ENCODE data around the gene CRIM1.
"Not testable (repeated sequence)": the region's sequence is repeated elsewhere in the genome, so short reads cannot be mapped to it uniquely, and the experiment has no call there.

The CRIM1 gene

DNA sequence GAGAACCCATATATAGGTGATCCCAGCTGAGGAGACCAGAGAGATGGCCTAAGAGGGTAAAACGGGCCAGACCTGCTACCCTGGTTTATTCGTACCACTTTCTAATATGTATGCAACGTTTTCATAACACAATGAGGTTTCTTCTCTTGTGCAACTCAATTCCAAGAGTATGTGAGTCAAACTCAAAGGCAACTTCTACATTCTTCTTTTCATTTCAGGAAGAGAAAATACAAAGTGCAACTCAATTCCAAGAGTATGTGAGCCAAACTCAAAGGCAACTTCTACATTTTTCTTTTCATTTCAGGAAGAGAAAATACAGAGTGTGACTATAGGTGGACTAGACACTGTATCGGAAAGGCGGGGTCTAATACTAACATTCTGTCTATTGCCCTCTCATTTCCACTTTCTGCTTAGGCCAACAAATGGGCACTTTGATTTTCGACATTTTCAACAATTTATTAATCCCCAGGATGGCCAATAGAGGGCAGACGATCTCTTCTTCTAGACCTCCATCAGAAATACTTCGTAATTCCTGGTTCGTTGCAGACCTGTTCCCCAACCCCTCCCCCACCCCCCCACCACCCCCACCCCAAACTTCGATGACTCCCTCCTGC, 3.7 kb upstream of the CRIM1 start:
- no peak for DNase-seq

DNA sequence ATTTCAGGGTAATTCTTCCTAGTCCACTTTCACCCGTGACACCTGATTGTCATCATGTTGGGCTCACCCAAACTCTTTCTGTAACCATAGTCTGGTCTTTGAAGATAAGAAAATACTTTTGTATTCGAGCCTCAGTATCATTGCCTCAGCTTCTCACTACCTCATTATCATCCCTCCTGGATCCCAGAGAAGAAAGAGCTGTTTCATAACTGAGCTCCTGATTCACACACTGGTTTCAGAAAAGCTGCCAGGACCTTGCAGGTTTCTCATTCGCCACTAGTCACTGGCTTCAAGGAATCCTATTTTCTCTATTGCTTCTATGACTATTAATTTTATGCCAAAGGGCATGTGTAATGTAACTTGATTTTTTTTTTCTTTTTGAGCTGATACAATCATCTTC, 2.9 kb upstream of the CRIM1 start:
- no peak for DNase-seq

DNA sequence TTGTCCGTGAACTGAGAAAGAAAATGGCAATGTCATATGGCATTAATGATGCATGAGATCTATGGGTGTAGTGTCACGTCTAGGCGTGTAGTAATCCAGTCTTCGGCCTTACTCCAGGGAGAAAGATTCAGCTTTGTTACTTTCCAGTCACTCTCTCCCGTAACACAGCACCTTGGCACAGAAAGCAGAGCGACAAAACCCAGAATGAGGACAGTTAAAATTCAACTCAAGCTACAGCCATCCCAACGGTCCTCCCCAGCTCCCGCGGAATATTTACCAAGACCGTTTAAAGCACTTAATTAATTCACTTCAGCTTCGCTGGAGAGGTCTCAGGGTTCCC, 797 bp upstream of the CRIM1 start:
- no peak for DNase-seq

GRCh38 chr2:36355890-36356297, 316 bp downstream of the CRIM1 start:
- no peak for DNase-seq

GRCh38 chr2:36356298-36356989, 866 bp downstream of the CRIM1 start:
- peak; percentile 80 for DNase-seq

GRCh38 chr2:36356990-36357846, 1.6 kb downstream of the CRIM1 start:
- peak; percentile 86 for DNase-seq

- peak; percentile 63 for DNase-seq
Measured at GRCh38 chr2:36357847-36358659, 2.5 kb downstream of the CRIM1 start.

DNA sequence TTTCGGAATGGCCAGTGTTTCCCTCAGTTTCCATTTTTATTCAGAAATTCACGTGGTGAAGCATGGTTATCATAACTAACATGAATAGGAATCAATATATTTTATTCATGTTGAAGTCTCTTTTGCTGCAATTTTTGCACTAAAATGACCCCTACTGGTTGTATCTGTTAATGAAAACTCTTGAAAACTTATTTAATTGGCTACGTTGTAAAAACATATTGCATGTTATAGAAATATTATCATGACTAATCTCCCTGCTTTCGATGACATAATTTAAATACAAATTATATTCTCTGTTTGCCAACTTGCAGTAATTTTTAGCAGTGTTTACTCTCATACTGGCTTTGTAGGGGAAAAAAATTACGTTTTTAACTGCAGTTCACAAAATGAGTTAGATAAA, 3.5 kb downstream of the CRIM1 start:
- DNase-seq: no peak

GRCh38 chr2:36360063-36360462, 4.5 kb downstream of the CRIM1 start:
- no peak for DNase-seq

DNA sequence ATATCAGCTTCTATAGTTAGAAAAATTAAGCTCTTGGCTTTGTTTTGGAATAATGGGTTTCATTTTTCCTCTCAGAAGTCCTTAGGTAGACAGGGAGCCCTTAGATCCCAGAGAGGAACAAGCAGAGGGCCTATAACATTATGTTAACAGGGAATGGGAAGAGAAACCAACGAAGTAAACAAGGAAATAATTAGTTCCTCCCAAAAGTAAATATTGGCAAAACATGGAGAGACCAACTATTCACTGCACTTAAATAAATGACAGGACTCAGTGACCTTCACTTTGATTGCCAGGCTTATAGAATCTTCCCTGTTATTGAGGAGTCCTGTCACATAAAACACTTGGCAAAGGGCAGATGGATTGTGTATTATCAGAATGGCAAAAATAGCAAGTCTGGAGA, 5.3 kb downstream of the CRIM1 start:
- DNase-seq: no peak

GRCh38 chr2:36361396-36361795, 5.8 kb downstream of the CRIM1 start:
- DNase-seq: no peak

GRCh38 chr2:36362291-36362690, 6.7 kb downstream of the CRIM1 start:
- DNase-seq: no peak

DNA sequence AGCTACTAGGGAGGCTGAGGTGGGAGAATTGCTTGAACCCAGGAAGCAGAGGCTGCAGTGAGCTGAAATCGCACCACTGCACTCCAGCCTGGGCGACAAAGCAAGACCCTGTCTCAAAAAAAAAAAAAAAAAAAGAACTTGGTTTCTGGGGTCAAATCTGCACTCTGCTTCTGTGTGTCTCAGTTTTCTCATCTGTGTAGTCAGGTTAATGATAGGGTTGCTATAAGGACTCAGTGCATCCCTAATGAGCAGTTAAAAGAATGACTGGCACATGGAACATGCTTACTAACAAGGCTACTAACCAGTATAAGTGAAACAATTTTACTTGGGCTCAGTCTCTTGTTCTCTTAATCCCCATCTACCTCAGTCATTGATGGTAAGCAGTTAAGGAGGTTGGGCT, 7.5 kb downstream of the CRIM1 start:
- DNase-seq: not testable (repeated sequence)

DNA sequence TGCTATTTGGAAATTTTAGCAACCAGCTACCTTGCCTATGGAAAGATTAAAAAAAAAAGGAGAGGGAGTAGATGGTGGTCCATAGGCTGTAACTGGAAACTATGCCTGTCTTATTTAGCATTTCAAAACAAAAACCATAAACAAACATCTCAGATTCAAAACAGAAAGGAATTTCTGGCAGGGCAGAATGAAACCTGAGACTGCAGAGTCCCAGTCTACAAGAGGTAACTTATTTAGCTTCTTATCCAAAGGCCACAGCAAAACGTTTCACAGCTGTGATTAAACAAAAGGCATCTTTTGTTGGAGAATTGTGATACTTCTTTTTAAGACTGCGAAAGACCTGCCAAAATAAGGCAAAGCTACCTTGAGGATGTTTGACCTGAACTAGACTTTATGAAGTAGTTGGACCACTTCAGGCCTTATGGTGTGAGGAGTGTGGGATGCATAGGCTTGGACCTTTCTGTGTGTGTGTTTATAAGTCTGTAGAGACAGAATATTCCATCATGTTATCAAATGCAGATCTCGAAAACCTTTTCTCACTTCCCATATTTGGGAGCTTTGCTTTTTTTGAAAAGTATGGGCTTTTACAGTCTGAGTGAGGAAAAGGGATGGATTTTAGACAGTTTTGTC, 11.0 kb downstream of the CRIM1 start:
- DNase-seq: no peak

GRCh38 chr2:36367486-36367885, 11.9 kb downstream of the CRIM1 start:
- DNase-seq: no peak

DNA sequence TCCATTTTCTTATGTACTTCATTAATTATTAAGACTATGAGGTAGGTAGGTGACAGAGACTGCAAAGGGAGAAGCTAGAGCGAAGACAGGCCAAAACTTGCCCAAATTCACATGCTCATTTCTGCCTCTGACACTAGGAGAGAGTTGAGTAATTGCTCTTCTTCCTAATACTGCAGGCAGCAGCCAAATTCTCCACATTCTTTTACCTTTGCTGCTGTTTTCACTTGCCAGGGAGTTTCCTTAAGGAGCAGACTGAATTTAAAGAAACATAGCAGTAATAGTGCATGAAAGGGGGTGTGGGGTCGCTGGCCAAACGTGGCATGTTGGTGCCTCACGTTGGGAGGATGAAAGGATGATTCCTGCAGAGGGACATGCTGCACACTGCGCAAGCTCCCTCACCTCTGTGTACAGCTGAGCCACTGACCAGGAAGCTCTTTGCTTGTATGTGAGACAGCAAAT, 12.3 kb downstream of the CRIM1 start:
- peak; percentile 77 for DNase-seq

- DNase-seq: no peak
Measured at GRCh38 chr2:36368438-36368837, 12.9 kb downstream of the CRIM1 start.

- no peak for DNase-seq
Measured at GRCh38 chr2:36369163-36369562, 13.6 kb downstream of the CRIM1 start.

GRCh38 chr2:36369716-36370115, 14.1 kb downstream of the CRIM1 start:
- DNase-seq: no peak

GRCh38 chr2:36370281-36370680, 14.7 kb downstream of the CRIM1 start:
- DNase-seq: no peak

GRCh38 chr2:36371070-36371874, 15.7 kb downstream of the CRIM1 start:
- no peak for DNase-seq

DNA sequence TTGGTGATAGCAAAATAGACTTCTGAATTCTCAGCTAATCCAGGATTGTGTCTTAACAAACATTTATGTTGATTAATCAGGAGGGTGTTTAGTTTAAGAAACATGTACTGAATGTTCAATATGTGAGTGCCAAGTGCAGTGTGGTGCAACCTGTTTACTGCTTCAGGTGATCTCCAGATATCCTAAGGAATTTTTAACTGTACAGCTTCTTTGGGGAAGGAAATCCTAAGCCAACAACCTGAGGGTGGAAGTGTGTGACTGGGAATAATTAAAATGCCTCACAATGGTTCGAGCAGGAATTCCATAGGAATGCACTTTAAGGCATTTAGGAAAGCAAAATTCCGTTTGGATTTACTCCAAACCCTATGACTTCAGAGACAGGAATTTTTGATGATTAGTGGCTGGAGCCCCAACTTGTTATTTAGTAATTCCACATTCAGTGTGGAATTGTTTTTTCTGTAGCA, 16.4 kb downstream of the CRIM1 start:
- DNase-seq: peak; percentile 78
